Measurements from ENCODE around the gene AKT1. TPM values are rescaled to one million over a fixed set of nuclear protein-coding genes. Genes with fewer than 3 reads are reported as not detected.

AKT1 gene
- total RNA-seq, 1 donor from 2014 or later = 151 TPM

- Histone ChIP-seq H3K36me3 (ENCODE audit: control insufficient read depth in 3 of 3, insufficient read depth in 3 of 3, low read length in 3 of 3) (no peaks in the 10 kb centered on the region), H3K9ac (ENCODE audit: low read depth in 1 of 3, low read length in 3 of 3) (peak overlapping the region in 2 of 3 donors; percentile 33 to 53), H3K4me3 (ENCODE audit: low read length in 3 of 3) (peak overlapping the region in 2 of 3 donors; percentile 35 to 50), H3K27me3 (ENCODE audit: control insufficient read depth in 3 of 3, insufficient read depth in 3 of 3, low read length in 3 of 3) (peaks cover 0 to 24% (median 14%) of the 10 kb centered on the region in 3 donors), H3K4me1 (ENCODE audit: control insufficient read depth in 3 of 3, insufficient read depth in 3 of 3, low read length in 3 of 3) (peaks cover 4 to 17% (median 14%) of the 10 kb centered on the region in 3 donors), H3K9me3 (ENCODE audit: control insufficient read depth in 3 of 3, low read length in 3 of 3) (no peaks in the 10 kb centered on the region), H3K27ac (ENCODE audit: low read depth, low read length) (no peak overlapping the region)
Measured at GRCh38 chr14:104827177-104828055, 31.9 kb upstream of the AKT1 start.

DNA sequence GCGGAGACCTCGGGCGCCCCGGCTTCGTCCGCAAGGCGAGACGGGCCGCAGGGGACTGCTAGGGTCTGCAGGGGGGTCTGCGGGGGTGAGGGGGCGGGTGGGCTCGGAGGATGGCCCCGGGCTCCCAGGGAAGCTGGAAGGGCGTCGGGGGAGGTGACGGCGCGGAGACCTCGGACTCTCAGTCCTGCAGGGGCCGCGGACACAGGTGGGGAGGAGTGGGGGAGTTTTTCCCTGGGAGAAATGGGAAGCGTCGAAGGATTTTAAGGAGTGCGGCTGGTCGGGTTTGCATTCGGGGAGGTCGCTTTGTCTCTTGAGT lies 31.3 kb upstream of the AKT1 start:
- Histone ChIP-seq H3K27me3 (ENCODE audit: control insufficient read depth in 3 of 3, insufficient read depth in 3 of 3, low read length in 3 of 3) (peaks cover 0 to 24% (median 14%) of the 10 kb centered on the region in 3 donors), H3K9me3 (ENCODE audit: control insufficient read depth in 3 of 3, low read length in 3 of 3) (no peaks in the 10 kb centered on the region), H3K27ac (ENCODE audit: low read depth, low read length) (no peak overlapping the region), H3K4me3 (ENCODE audit: low read length in 3 of 3) (peak overlapping the region in 2 of 3 donors; percentile 35 to 50), H3K4me1 (ENCODE audit: control insufficient read depth in 3 of 3, insufficient read depth in 3 of 3, low read length in 3 of 3) (peaks cover 4 to 17% (median 14%) of the 10 kb centered on the region in 3 donors), H3K9ac (ENCODE audit: low read depth in 1 of 3, low read length in 3 of 3) (peak overlapping the region in 2 of 3 donors; percentile 33 to 53), H3K36me3 (ENCODE audit: control insufficient read depth in 3 of 3, insufficient read depth in 3 of 3, low read length in 3 of 3) (no peaks in the 10 kb centered on the region)

- H3K4me3 ChIP-seq (ENCODE audit: low read length in 3 of 3) = peak overlapping the region; percentile 73 to 75 (median 74)
- H3K4me1 ChIP-seq (ENCODE audit: control insufficient read depth in 3 of 3, insufficient read depth in 3 of 3, low read length in 3 of 3) = peaks cover 4 to 17% (median 14%) of the 10 kb centered on the region in 3 donors
- peak overlapping the region in 2 of 3 donors; percentile 64 to 72 for H3K9ac ChIP-seq (ENCODE audit: low read depth in 1 of 3, low read length in 3 of 3)
- H3K36me3 ChIP-seq (ENCODE audit: control insufficient read depth in 3 of 3, insufficient read depth in 3 of 3, low read length in 3 of 3) = no peaks in the 10 kb centered on the region
- peaks cover 0 to 24% (median 14%) of the 10 kb centered on the region in 3 donors for H3K27me3 ChIP-seq (ENCODE audit: control insufficient read depth in 3 of 3, insufficient read depth in 3 of 3, low read length in 3 of 3)
- H3K9me3 ChIP-seq (ENCODE audit: control insufficient read depth in 3 of 3, low read length in 3 of 3) = no peaks in the 10 kb centered on the region
- no peak overlapping the region for H3K27ac ChIP-seq (ENCODE audit: low read depth, low read length)
Measured at GRCh38 chr14:104826189-104826860, 30.8 kb upstream of the AKT1 start.

DNA sequence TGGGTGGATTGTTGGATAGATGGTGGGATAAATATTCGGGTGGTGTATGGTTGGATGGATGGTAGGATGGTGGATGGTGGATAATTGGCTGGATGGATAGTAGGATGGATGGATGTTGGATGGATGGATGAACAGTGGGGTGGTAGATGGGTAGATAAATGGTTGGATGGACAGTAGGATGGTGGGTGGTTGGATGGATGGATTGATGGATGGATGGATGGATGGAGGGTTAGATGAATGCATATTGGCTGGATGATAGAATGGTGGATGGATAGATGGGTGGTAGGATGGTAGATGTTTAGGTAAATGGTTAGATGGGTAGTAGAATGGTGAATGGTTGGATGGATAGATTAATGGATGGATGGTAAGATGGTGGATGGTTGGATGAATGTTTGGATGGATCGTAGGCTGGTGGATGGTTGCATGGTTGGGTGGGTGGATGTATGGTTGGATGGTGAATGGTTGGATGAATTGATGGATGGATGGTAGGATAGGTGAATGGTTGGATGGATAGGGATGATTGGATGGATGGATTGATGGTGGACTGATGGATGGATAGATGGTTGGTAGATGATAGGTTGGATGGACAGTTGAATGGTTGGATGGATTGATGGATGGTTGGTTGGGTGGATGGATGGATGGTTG lies 28.9 kb upstream of the AKT1 start:
- H3K27me3 ChIP-seq (ENCODE audit: control insufficient read depth in 3 of 3, insufficient read depth in 3 of 3, low read length in 3 of 3) = peaks cover 0 to 24% (median 14%) of the 10 kb centered on the region in 3 donors
- H3K9ac ChIP-seq (ENCODE audit: low read depth in 1 of 3, low read length in 3 of 3) = no peak overlapping the region
- no peaks in the 10 kb centered on the region for H3K36me3 ChIP-seq (ENCODE audit: control insufficient read depth in 3 of 3, insufficient read depth in 3 of 3, low read length in 3 of 3)
- H3K4me1 ChIP-seq (ENCODE audit: control insufficient read depth in 3 of 3, insufficient read depth in 3 of 3, low read length in 3 of 3) = peaks cover 4 to 17% (median 14%) of the 10 kb centered on the region in 3 donors
- no peak overlapping the region for H3K27ac ChIP-seq (ENCODE audit: low read depth, low read length)
- H3K9me3 ChIP-seq (ENCODE audit: control insufficient read depth in 3 of 3, low read length in 3 of 3) = no peaks in the 10 kb centered on the region
- no peak overlapping the region for H3K4me3 ChIP-seq (ENCODE audit: low read length in 3 of 3)

DNA sequence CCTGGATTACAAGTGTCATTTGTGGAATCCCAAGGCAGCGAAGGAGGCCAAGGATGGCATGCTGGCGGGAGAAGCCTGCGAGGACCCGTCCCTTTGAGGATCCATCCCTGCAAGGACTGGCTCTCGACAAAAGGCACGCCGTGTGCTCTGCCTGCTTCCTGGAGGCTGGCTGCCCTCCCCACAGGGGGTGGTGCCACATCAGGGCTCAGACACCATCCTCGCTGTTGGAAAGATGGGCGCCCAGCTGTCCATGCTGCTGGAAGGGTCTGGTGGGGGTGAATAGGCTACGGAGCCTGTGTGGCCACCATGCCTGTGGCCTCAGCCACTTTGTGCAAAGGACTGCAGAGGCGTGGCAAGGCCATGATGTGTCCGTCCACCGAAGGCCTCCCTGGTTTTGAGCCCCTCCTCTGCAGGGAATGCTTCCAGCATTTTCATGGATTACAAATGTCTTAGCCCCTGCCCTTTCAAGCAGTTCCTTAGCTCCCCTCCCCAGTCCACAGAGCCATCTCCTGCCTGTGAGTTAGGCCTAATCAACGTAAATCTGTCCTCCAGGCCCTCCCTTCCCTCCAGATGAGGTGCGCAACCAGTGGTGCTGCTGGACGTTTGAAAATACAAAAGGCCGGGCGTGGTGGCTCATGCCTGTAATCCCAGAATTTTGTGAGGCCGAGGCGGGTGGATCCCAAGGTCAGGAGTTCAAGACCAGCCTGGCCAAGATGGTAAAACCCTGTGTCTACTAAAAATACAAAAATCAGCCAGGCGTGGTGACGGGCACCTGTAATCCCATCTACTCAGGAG lies 27.5 kb upstream of the AKT1 start:
- Histone ChIP-seq H3K36me3 (ENCODE audit: control insufficient read depth in 3 of 3, insufficient read depth in 3 of 3, low read length in 3 of 3) (peaks cover 0 to 2% (median 0%) of the 10 kb centered on the region in 3 donors), H3K9ac (ENCODE audit: low read depth in 1 of 3, low read length in 3 of 3) (no peak overlapping the region), H3K27ac (ENCODE audit: low read depth, low read length) (no peak overlapping the region)

GRCh38 chr14:104821971-104822608 lies 26.5 kb upstream of the AKT1 start:
- H3K9ac ChIP-seq (ENCODE audit: low read depth in 1 of 3, low read length in 3 of 3) = no peak overlapping the region
- no peak overlapping the region for H3K27ac ChIP-seq (ENCODE audit: low read depth, low read length)
- H3K9me3 ChIP-seq (ENCODE audit: control insufficient read depth in 3 of 3, low read length in 3 of 3) = peaks cover 0 to 2% (median 0%) of the 10 kb centered on the region in 3 donors
- H3K4me1 ChIP-seq (ENCODE audit: control insufficient read depth in 3 of 3, insufficient read depth in 3 of 3, low read length in 3 of 3) = peaks cover 8 to 16% (median 14%) of the 10 kb centered on the region in 3 donors
- no peak overlapping the region for H3K4me3 ChIP-seq (ENCODE audit: low read length in 3 of 3)
- peaks cover 0 to 2% (median 0%) of the 10 kb centered on the region in 3 donors for H3K36me3 ChIP-seq (ENCODE audit: control insufficient read depth in 3 of 3, insufficient read depth in 3 of 3, low read length in 3 of 3)
- H3K27me3 ChIP-seq (ENCODE audit: control insufficient read depth in 3 of 3, insufficient read depth in 3 of 3, low read length in 3 of 3) = peaks cover 0 to 15% (median 14%) of the 10 kb centered on the region in 3 donors

More for the DNA sequence above, 27.5 kb upstream of the AKT1 start:
- Histone ChIP-seq H3K9me3 (ENCODE audit: control insufficient read depth in 3 of 3, low read length in 3 of 3) (no peaks in the 10 kb centered on the region), H3K27me3 (ENCODE audit: control insufficient read depth in 3 of 3, insufficient read depth in 3 of 3, low read length in 3 of 3) (peaks cover 0 to 24% (median 14%) of the 10 kb centered on the region in 3 donors), H3K4me3 (ENCODE audit: low read length in 3 of 3) (no peak overlapping the region), H3K4me1 (ENCODE audit: control insufficient read depth in 3 of 3, insufficient read depth in 3 of 3, low read length in 3 of 3) (peaks cover 4 to 17% (median 14%) of the 10 kb centered on the region in 3 donors)

DNA sequence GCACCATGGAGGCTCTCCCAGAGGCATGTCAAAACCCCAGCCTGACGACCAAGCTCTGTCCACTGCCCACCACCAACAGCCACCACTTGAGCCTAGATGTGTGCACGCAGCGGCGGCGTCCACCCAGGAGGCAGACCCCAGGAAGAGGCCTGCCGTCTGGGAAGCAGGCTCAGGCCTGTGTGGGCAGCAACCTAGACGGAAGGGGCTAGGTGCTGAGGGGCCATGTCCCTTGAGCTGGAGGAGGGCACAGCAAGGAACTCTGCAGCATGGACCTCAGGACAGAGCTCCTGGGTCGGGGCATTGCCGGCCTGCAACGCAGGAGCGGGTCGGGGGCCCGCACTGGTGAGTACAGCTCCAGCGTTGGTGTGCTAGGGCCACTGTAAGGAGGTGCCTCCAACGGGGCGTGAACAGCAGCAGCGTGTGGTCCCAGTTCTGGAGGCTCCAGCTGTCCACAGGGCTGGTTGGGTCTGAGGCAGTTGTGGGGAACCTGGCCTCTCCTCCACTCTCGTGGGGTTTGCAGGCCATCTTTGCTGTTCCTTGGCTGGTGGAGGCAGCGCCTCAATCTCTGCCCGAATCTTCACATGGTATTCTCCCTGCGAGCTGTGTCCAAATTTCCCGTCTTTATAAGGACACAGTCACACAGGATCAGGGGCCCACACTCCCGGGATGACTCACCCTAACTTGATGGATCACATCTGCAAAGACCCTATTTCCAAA lies 25.8 kb upstream of the AKT1 start:
- peaks cover 0 to 2% (median 0%) of the 10 kb centered on the region in 3 donors for H3K36me3 ChIP-seq (ENCODE audit: control insufficient read depth in 3 of 3, insufficient read depth in 3 of 3, low read length in 3 of 3)
- no peak overlapping the region for H3K9ac ChIP-seq (ENCODE audit: low read depth in 1 of 3, low read length in 3 of 3)
- peaks cover 0 to 2% (median 0%) of the 10 kb centered on the region in 3 donors for H3K9me3 ChIP-seq (ENCODE audit: control insufficient read depth in 3 of 3, low read length in 3 of 3)
- peaks cover 15 to 21% (median 17%) of the 10 kb centered on the region in 3 donors for H3K4me1 ChIP-seq (ENCODE audit: control insufficient read depth in 3 of 3, insufficient read depth in 3 of 3, low read length in 3 of 3)
- H3K4me3 ChIP-seq (ENCODE audit: low read length in 3 of 3) = no peak overlapping the region
- no peak overlapping the region for H3K27ac ChIP-seq (ENCODE audit: low read depth, low read length)
- H3K27me3 ChIP-seq (ENCODE audit: control insufficient read depth in 3 of 3, insufficient read depth in 3 of 3, low read length in 3 of 3) = peaks cover 0 to 14% (median 13%) of the 10 kb centered on the region in 3 donors

GRCh38 chr14:104820669-104821228 lies 25.2 kb upstream of the AKT1 start:
- Histone ChIP-seq H3K4me1 (ENCODE audit: control insufficient read depth in 3 of 3, insufficient read depth in 3 of 3, low read length in 3 of 3) (peaks cover 14 to 20% (median 15%) of the 10 kb centered on the region in 3 donors), H3K27ac (ENCODE audit: low read depth, low read length) (no peak overlapping the region)

More at GRCh38 chr14:104820669-104821228, 25.2 kb upstream of the AKT1 start:
- no peak overlapping the region for H3K9ac ChIP-seq (ENCODE audit: low read depth in 1 of 3, low read length in 3 of 3)
- H3K4me3 ChIP-seq (ENCODE audit: low read length in 3 of 3) = no peak overlapping the region
- H3K27me3 ChIP-seq (ENCODE audit: control insufficient read depth in 3 of 3, insufficient read depth in 3 of 3, low read length in 3 of 3) = peaks cover 0 to 14% (median 11%) of the 10 kb centered on the region in 3 donors
- peaks cover 0 to 2% (median 0%) of the 10 kb centered on the region in 3 donors for H3K36me3 ChIP-seq (ENCODE audit: control insufficient read depth in 3 of 3, insufficient read depth in 3 of 3, low read length in 3 of 3)
- peaks cover 0 to 2% (median 0%) of the 10 kb centered on the region in 3 donors for H3K9me3 ChIP-seq (ENCODE audit: control insufficient read depth in 3 of 3, low read length in 3 of 3)
